WTC11 (cell line): Measurements from ENCODE around the gene TSEN15. TPM values are rescaled to one million over a fixed set of nuclear protein-coding genes. Genes with fewer than 3 reads are reported as not detected.

ENCODE experiments used
- ATAC-seq: fragments of 200-7000 bp; cut with Tn5 transposase; 2 replicates; pipeline ENCODE4 v1.10.0; 2021; ENCODE audit warnings: mild to moderate bottlenecking, moderate library complexity
- CTCF ChIA-PET: fragments of 300-600 bp; sonication (Branson Sonifier 250); formaldehyde crosslinking; loops from one replicate; lab custom pipeline; 2021; ENCODE audit warnings: antibody characterized with exemption; lab: Charles Lee
- POLR2A ChIA-PET: fragments of 350-600 bp; sonication (Branson Sonifier 250); formaldehyde crosslinking; loops from one replicate; lab custom pipeline; 2021; ENCODE audit warnings: antibody characterized with exemption; lab: Charles Lee
- DNase-seq: peaks from one replicate; pipeline ENCODE4 v3.0.0; 2021; ENCODE audit warnings: low spot score
- H3K27ac Mint-ChIP-seq: 2 replicates; pipeline ENCODE4 v1.8.0; 2021; ENCODE audit warnings: mixed read lengths
- H3K27me3 Mint-ChIP-seq: 2 replicates; pipeline ENCODE4 v1.8.0; 2021; ENCODE audit warnings: low read depth, mild to moderate bottlenecking, moderate library complexity, mixed read lengths
- H3K36me3 Mint-ChIP-seq: 2 replicates; pipeline ENCODE4 v1.8.0; 2021; ENCODE audit warnings: mixed read lengths
- H3K4me1 Mint-ChIP-seq: 2 replicates; pipeline ENCODE4 v1.8.0; 2022; ENCODE audit warnings: mixed read lengths
- H3K4me3 Mint-ChIP-seq: 2 replicates; pipeline ENCODE4 v1.8.0; 2021; ENCODE audit warnings: mild to moderate bottlenecking, moderate library complexity, mixed read lengths
- H3K9me3 Mint-ChIP-seq: 2 replicates; pipeline ENCODE4 v1.8.0; 2021; ENCODE audit warnings: mixed read lengths
- ATF2 ChIP-seq: sonication (generic); formaldehyde crosslinking; IDR thresholded peaks from 2 replicates; pipeline ENCODE4 v1.8.1; 2022; ENCODE audit warnings: low read depth, missing genetic modification reagents, borderline replicate concordance
- CDX4 ChIP-seq: fragments of 250-450 bp; sonication (Bioruptor Pico); IDR thresholded peaks from 2 replicates; pipeline ENCODE4 v1.9.0; 2021; ENCODE audit warnings: moderate library complexity, mild to moderate bottlenecking, inconsistent platforms, borderline replicate concordance
- E2F5 ChIP-seq: sonication (generic); formaldehyde crosslinking; IDR thresholded peaks from 2 replicates; pipeline ENCODE4 v1.8.1; 2022; ENCODE audit warnings: mild to moderate bottlenecking, moderate library complexity, missing genetic modification reagents
- EMX1 ChIP-seq: fragments of 250-450 bp; sonication (Bioruptor Pico); IDR thresholded peaks from 2 replicates; pipeline ENCODE4 v1.8.0; 2021; ENCODE audit warnings: mild to moderate bottlenecking
- JUN ChIP-seq: sonication (generic); formaldehyde crosslinking; IDR thresholded peaks from 2 replicates; pipeline ENCODE4 v1.8.0; 2023; ENCODE audit warnings: mild to moderate bottlenecking, missing genetic modification reagents
- MXD4 ChIP-seq: fragments of 250-450 bp; sonication (Bioruptor Pico); IDR thresholded peaks from 2 replicates; pipeline ENCODE4 v1.8.0; 2021; ENCODE audit warnings: mild to moderate bottlenecking, moderate library complexity, borderline replicate concordance
- NFE2L1 ChIP-seq: sonication (generic); formaldehyde crosslinking; IDR thresholded peaks from 2 replicates; pipeline ENCODE4 v1.8.1; 2023; ENCODE audit warnings: missing genetic modification reagents
- NFYB ChIP-seq: sonication (generic); formaldehyde crosslinking; conservative IDR thresholded peaks from 2 replicates; pipeline ENCODE4 v1.8.0; 2022; ENCODE audit warnings: low read depth, missing genetic modification reagents
- NR1H2 ChIP-seq: sonication (generic); formaldehyde crosslinking; IDR thresholded peaks from 2 replicates; pipeline ENCODE4 v1.9.0; 2021; ENCODE audit warnings: mild to moderate bottlenecking, moderate library complexity, missing genetic modification reagents
- PRRX2 ChIP-seq: fragments of 250-450 bp; sonication (Bioruptor Pico); IDR thresholded peaks from 2 replicates; pipeline ENCODE4 v1.8.0; 2021; ENCODE audit warnings: mild to moderate bottlenecking
- ZNF423 ChIP-seq: fragments of 250-450 bp; sonication (Bioruptor Pico); IDR thresholded peaks from 2 replicates; pipeline ENCODE4 v2.1.2; 2022; ENCODE audit warnings: mild to moderate bottlenecking, moderate library complexity
- total RNA-seq: library from RNA; stranded (reverse); gene quantifications from 3 replicates; pipeline ENCODE4 v1.2.3, GENCODE V29; 2021
- TF ChIP-seq, protein P1 (sequence below): sonication (generic); formaldehyde crosslinking; IDR thresholded peaks from 2 replicates; pipeline ENCODE4 v1.8.1; 2023; ENCODE audit warnings: mild to moderate bottlenecking, moderate library complexity, missing genetic modification reagents
- TF ChIP-seq, protein P2 (sequence below): sonication (generic); formaldehyde crosslinking; IDR thresholded peaks from 2 replicates; pipeline ENCODE4 v1.8.1; 2022; ENCODE audit warnings: low read depth, mild to moderate bottlenecking, moderate library complexity, missing genetic modification reagents, borderline replicate concordance
- TF ChIP-seq, protein P3 (sequence below): sonication (generic); formaldehyde crosslinking; conservative IDR thresholded peaks from 2 replicates; pipeline ENCODE4 v1.8.1; 2022; ENCODE audit warnings: mild to moderate bottlenecking, missing genetic modification reagents
- TF ChIP-seq, protein P4 (sequence below): sonication (generic); formaldehyde crosslinking; IDR thresholded peaks from 2 replicates; pipeline ENCODE4 v1.8.1; 2023; ENCODE audit warnings: mild to moderate bottlenecking, missing genetic modification reagents
- TF ChIP-seq, protein P5 (sequence below): sonication (generic); formaldehyde crosslinking; IDR thresholded peaks from 2 replicates; pipeline ENCODE4 v1.8.0; 2023; ENCODE audit warnings: missing genetic modification reagents, mild to moderate bottlenecking, borderline replicate concordance

The TSEN15 gene
- total RNA-seq, 1 experiment from 2014 or later: 23.8 TPM

DNA sequence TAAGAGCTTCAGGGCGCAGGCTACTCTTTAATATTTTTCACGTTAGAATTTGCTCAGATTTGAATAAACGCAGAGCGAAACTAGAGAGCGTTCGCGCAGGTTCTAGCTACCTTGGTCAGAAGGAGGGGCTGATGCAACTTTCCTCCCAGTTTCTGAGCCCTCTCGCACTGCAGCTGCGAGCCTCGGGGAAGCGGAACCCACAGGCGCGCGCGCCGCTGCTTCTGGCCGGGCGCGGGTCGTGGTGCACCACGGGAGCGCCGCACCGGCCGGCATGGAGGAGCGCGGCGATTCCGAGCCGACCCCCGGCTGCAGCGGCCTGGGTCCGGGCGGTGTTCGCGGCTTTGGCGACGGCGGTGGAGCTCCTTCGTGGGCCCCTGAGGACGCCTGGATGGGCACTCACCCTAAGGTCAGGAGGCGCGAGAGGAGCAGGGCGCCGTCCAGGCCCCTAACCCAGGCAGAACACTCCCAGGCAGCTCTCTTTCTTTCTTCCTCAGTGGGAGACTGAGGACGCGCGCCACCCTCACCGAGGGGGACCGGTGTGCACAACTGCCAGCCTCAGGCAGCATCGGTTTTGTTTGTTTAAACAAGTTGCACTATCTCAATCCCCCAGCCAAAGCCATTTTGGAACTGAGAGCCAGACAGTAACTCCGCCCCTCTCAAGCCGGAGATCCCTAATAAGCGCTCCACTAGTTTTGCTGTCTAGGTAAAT is at the start of gene TSEN15 (continued):
- TF ChIP-seq PRRX2 (no peak), E2F5 (CRISPR knock-in tag) (peak; percentile 80; the same call in 1 of the 2 replicates), NFE2L1 (CRISPR knock-in tag) (no peak)
- TF ChIP-seq, protein P1, sequence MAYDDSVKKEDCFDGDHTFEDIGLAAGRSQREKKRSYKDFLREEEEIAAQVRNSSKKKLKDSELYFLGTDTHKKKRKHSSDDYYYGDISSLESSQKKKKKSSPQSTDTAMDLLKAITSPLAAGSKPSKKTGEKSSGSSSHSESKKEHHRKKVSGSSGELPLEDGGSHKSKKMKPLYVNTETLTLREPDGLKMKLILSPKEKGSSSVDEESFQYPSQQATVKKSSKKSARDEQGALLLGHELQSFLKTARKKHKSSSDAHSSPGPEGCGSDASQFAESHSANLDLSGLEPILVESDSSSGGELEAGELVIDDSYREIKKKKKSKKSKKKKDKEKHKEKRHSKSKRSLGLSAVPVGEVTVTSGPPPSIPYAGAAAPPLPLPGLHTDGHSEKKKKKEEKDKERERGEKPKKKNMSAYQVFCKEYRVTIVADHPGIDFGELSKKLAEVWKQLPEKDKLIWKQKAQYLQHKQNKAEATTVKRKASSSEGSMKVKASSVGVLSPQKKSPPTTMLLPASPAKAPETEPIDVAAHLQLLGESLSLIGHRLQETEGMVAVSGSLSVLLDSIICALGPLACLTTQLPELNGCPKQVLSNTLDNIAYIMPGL (CRISPR knock-in tag): peak; percentile 86; the same call in 1 of the 2 replicates
- TF ChIP-seq, all 79 proteins: peak for 27

DNA sequence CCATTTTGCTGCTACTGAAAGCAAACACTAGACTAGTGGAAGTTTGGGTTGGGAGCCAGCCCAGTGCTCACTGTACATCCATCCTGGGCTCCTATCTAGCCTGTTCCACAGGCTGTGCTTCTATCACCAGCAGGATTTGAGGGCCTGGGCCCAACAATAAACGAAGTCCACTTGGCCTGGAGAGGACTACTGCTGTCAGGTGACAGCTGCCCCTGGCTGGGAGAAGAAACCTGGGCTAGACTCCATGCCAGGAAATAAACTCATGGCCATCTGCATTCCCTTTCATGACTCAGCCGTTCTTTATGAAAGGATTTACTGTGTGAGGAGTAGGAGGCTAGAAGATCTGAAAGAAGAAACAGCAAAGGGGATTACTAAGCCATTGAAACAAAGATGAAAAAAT is 49.5 kb upstream of the TSEN15 start:
- no peaks in the 10 kb centered on the region for H3K36me3 Mint-ChIP-seq
- ChIA-PET CTCF (no interaction called here), POLR2A (no interaction called here)
- no peak overlapping the region for H3K4me3 Mint-ChIP-seq
- peaks cover 6% of the 10 kb centered on the region for H3K4me1 Mint-ChIP-seq
- H3K9me3 Mint-ChIP-seq: no peaks in the 10 kb centered on the region
- H3K27ac Mint-ChIP-seq: peak overlapping the region; percentile 1; the same call in 1 of the 2 replicates
- H3K27me3 Mint-ChIP-seq: no peaks in the 10 kb centered on the region
- DNase-seq: no peak
- peak; percentile 75 for ATAC-seq
- TF ChIP-seq ZNF423 (CRISPR knock-in tag): 0 out of 2 replicates have a peak, but pooled peaks have one; percentile 7
- TF ChIP-seq ATF2 (CRISPR knock-in tag): no peak
- TF ChIP-seq CDX4 (CRISPR knock-in tag): no peak

DNA sequence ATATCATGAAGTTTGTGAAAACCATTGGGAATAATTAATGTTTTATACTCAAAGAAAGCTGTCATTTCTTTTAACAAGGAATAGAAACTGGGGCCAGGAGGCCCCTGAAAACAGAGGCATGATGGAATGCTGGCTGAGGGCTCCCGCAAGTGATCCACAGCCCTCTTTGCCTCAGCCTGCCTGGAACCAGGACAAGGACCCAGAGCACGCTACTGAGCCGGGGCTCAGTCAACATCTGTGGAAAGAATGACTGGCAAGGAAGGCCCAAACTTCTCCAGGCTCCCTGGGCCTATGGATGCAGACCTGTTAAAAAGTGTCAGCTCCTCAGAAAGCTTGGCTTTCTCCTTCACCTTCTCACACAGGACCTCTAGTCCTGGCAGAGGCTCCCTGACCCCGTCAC is 46.6 kb upstream of the TSEN15 start:
- Mint-ChIP-seq H3K27ac (no peak overlapping the region), H3K36me3 (no peaks in the 10 kb centered on the region), H3K27me3 (no peaks in the 10 kb centered on the region), H3K4me1 (peaks cover 6% of the 10 kb centered on the region), H3K4me3 (no peak overlapping the region), H3K9me3 (no peaks in the 10 kb centered on the region)
- ChIA-PET POLR2A (no interaction called here), CTCF (no interaction called here)
- ATAC-seq (no peak), DNase-seq (no peak)
- TF ChIP-seq, protein P2, sequence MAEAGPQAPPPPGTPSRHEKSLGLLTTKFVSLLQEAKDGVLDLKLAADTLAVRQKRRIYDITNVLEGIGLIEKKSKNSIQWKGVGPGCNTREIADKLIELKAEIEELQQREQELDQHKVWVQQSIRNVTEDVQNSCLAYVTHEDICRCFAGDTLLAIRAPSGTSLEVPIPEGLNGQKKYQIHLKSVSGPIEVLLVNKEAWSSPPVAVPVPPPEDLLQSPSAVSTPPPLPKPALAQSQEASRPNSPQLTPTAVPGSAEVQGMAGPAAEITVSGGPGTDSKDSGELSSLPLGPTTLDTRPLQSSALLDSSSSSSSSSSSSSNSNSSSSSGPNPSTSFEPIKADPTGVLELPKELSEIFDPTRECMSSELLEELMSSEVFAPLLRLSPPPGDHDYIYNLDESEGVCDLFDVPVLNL (CRISPR knock-in tag): no peak
- no peak for TF ChIP-seq MXD4 (CRISPR knock-in tag)
- TF ChIP-seq, protein P3, sequence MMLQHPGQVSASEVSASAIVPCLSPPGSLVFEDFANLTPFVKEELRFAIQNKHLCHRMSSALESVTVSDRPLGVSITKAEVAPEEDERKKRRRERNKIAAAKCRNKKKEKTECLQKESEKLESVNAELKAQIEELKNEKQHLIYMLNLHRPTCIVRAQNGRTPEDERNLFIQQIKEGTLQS (CRISPR knock-in tag): no peak
- no peak for TF ChIP-seq NFYB (CRISPR knock-in tag)
- TF ChIP-seq, protein P4, sequence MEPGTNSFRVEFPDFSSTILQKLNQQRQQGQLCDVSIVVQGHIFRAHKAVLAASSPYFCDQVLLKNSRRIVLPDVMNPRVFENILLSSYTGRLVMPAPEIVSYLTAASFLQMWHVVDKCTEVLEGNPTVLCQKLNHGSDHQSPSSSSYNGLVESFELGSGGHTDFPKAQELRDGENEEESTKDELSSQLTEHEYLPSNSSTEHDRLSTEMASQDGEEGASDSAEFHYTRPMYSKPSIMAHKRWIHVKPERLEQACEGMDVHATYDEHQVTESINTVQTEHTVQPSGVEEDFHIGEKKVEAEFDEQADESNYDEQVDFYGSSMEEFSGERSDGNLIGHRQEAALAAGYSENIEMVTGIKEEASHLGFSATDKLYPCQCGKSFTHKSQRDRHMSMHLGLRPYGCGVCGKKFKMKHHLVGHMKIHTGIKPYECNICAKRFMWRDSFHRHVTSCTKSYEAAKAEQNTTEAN: no peak
- no peak for TF ChIP-seq E2F5 (CRISPR knock-in tag)
- no peak for TF ChIP-seq JUN (CRISPR knock-in tag)
- TF ChIP-seq EMX1 (CRISPR knock-in tag): no peak
- TF ChIP-seq, protein P5, sequence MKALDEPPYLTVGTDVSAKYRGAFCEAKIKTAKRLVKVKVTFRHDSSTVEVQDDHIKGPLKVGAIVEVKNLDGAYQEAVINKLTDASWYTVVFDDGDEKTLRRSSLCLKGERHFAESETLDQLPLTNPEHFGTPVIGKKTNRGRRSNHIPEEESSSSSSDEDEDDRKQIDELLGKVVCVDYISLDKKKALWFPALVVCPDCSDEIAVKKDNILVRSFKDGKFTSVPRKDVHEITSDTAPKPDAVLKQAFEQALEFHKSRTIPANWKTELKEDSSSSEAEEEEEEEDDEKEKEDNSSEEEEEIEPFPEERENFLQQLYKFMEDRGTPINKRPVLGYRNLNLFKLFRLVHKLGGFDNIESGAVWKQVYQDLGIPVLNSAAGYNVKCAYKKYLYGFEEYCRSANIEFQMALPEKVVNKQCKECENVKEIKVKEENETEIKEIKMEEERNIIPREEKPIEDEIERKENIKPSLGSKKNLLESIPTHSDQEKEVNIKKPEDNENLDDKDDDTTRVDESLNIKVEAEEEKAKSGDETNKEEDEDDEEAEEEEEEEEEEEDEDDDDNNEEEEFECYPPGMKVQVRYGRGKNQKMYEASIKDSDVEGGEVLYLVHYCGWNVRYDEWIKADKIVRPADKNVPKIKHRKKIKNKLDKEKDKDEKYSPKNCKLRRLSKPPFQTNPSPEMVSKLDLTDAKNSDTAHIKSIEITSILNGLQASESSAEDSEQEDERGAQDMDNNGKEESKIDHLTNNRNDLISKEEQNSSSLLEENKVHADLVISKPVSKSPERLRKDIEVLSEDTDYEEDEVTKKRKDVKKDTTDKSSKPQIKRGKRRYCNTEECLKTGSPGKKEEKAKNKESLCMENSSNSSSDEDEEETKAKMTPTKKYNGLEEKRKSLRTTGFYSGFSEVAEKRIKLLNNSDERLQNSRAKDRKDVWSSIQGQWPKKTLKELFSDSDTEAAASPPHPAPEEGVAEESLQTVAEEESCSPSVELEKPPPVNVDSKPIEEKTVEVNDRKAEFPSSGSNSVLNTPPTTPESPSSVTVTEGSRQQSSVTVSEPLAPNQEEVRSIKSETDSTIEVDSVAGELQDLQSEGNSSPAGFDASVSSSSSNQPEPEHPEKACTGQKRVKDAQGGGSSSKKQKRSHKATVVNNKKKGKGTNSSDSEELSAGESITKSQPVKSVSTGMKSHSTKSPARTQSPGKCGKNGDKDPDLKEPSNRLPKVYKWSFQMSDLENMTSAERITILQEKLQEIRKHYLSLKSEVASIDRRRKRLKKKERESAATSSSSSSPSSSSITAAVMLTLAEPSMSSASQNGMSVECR (CRISPR knock-in tag): no peak
- TF ChIP-seq NR1H2: no peak
